ENCODE data around the gene DCC. TPM values are rescaled to one million over a fixed set of nuclear protein-coding genes. Genes with fewer than 3 reads are reported as not detected.

Gene DCC
- total and polyA plus RNA-seq, 9 of the 15 experiments (the other 6 are each of a cell fraction or from before 2014, with no cell fraction given): not detected

GRCh38 chr18:52747869-52748268 lies 407.9 kb downstream of the DCC start:
- H3K27ac ChIP-seq (ENCODE audit: extremely low read depth, low read depth, low read length): no peak overlapping the region
- no peaks in the 10 kb centered on the region for H4K20me1 ChIP-seq (replicated peaks; ENCODE audit: control insufficient read depth, insufficient read depth, low read length)
- in situ Hi-C loops (cut with MboI): no loop called here
- H3K4me3 ChIP-seq: no peak overlapping the region
- H3K79me2 ChIP-seq (ENCODE audit: control insufficient read depth, insufficient read depth, low read length): no peaks in the 10 kb centered on the region
- H3K4me1 ChIP-seq (replicated peaks in 1 of 2; ENCODE audit: control insufficient read depth in 2 of 2, insufficient read depth in 2 of 2, low read length in 2 of 2): no peaks in the 10 kb centered on the region
- H3K9me3 ChIP-seq (replicated peaks; ENCODE audit: control insufficient read depth, insufficient read depth, low read depth, low read length): no peaks in the 10 kb centered on the region
- H3K9me1 ChIP-seq (ENCODE audit: control insufficient read depth, insufficient read depth, low read length): no peaks in the 10 kb centered on the region
- no peaks in the 10 kb centered on the region for H3K36me3 ChIP-seq (ENCODE audit: control insufficient read depth, insufficient read depth, low read length)
- no TSS peak for BruUV-seq (replicated peaks)
- H3K9ac ChIP-seq (ENCODE audit: insufficient read depth in 1 of 2, low read depth in 2 of 2, low read length in 2 of 2): no peak overlapping the region
- ChIA-PET POLR2A (no interaction called here), CTCF (ENCODE audit: low intra/inter-chr PET ratio) (no interaction called here)
- H2AFZ ChIP-seq (ENCODE audit: low read depth, low read length): no peak overlapping the region
- WGBS (ENCODE audit: insufficient coverage, low coverage, missing lambda C conversion rate): 2% methylated on average over 9 of the region's 23 CpGs
- no peaks in the 10 kb centered on the region for H3K27me3 ChIP-seq (ENCODE audit: control insufficient read depth in 2 of 2, insufficient read depth in 2 of 2, low read length in 2 of 2)
- no peak overlapping the region for H3K4me2 ChIP-seq (ENCODE audit: insufficient read depth, low read length)
- DNase-seq (ENCODE audit: extremely low read depth in 1 of 4, low spot score in 3 of 4) (no peak), ATAC-seq (no peak), FAIRE-seq (no peak)
- intact Hi-C loops (cut with micrococcal nuclease): no loop called here
- TF ChIP-seq ZNF133 (CRISPR knock-in tag; IDR thresholded peaks at IDR 0.05) (no peak), LARP7 (IDR thresholded peaks at IDR 0.05) (no peak), MXD1 (CRISPR knock-in tag; IDR thresholded peaks at IDR 0.05; ENCODE audit: borderline replicate concordance, poor library complexity, severe bottlenecking) (no peak), MGA (IDR thresholded peaks at IDR 0.05) (no peak), CSDE1 (IDR thresholded peaks at IDR 0.05) (no peak)

Data from K562 (cell line).